NAMALWA (cell line): ENCODE data around the gene HEXA.

Source experiments
- DNase-seq: peaks from one replicate; pipeline ENCODE4 v3.0.0-alpha.2; 2015; ENCODE audit warnings: low spot score

Gene HEXA

GRCh38 chr15:72319360-72319984 is 56.3 kb downstream of the HEXA start:
- no peak for DNase-seq

GRCh38 chr15:72318408-72318942 is 57.3 kb downstream of the HEXA start:
- DNase-seq, result no peak

- DNase-seq, result no peak
Observed at GRCh38 chr15:72315706-72316370, 60.0 kb downstream of the HEXA start.

GRCh38 chr15:72313881-72314280 is 61.9 kb downstream of the HEXA start:
- DNase-seq, result no peak

- no peak for DNase-seq
Observed at GRCh38 chr15:72313448-72313840, 62.4 kb downstream of the HEXA start.

GRCh38 chr15:72312605-72313447 is 63.0 kb downstream of the HEXA start:
- DNase-seq, result peak; percentile 85

GRCh38 chr15:72307026-72307425 is 68.8 kb downstream of the HEXA start:
- no peak for DNase-seq

GRCh38 chr15:72306211-72306785 is 69.5 kb downstream of the HEXA start:
- DNase-seq, result peak; percentile 40

- no peak for DNase-seq
Observed at GRCh38 chr15:72304596-72304995, 71.2 kb downstream of the HEXA start.

GRCh38 chr15:72302955-72303354 is 72.9 kb downstream of the HEXA start:
- no peak for DNase-seq
